Right ventricle myocardium inferior (tissue), 1 donor: ENCODE data around the gene CASP8AP2. TPM values are rescaled to one million over a fixed set of nuclear protein-coding genes. Genes with fewer than 3 reads are reported as not detected.
"Not testable (repeated sequence)": the region's sequence is repeated elsewhere in the genome, so short reads cannot be mapped to it uniquely, and the experiment has no call there.

Source experiments
- ATAC-seq: fragments of 200-7000 bp; cut with Tn5 transposase; one replicate; pipeline ENCODE4 v1.9.1; 2020; ENCODE audit warnings: mild to moderate bottlenecking, moderate library complexity
- DNase-seq: peaks from one replicate; pipeline ENCODE4 v3.0.0; 2021; ENCODE audit errors: missing footprints
- intact Hi-C: fragments of 100-400 bp; cut with DNase I; formaldehyde crosslinking; loops from one replicate; pipeline ENCODE4 v1.11.0; 2022
- long read RNA-seq: library from polyadenylated mRNA; unstranded; transcript quantifications from one replicate; pipeline ENCODE4 v2.0.0, GENCODE V29; 2021
- total RNA-seq: library from RNA; stranded (reverse); fragmentation: NEBNext Ultra II Directional; extraction: Animal tissue kit (Norgen Biotek cat#: 25700); gene quantifications from one replicate; pipeline ENCODE4 v1.2.1, GENCODE V29; 2021
- donor health status: DM: no; HTN: yes; CAD: no; lungs with severe emphysema.

Gene CASP8AP2
- 13.4 TPM for total RNA-seq
- long read RNA-seq, partial matches to known transcripts: 2 of 4 reads
- long read RNA-seq, other reads (novel, unspliced or antisense): 2 of 4 reads

DNA sequence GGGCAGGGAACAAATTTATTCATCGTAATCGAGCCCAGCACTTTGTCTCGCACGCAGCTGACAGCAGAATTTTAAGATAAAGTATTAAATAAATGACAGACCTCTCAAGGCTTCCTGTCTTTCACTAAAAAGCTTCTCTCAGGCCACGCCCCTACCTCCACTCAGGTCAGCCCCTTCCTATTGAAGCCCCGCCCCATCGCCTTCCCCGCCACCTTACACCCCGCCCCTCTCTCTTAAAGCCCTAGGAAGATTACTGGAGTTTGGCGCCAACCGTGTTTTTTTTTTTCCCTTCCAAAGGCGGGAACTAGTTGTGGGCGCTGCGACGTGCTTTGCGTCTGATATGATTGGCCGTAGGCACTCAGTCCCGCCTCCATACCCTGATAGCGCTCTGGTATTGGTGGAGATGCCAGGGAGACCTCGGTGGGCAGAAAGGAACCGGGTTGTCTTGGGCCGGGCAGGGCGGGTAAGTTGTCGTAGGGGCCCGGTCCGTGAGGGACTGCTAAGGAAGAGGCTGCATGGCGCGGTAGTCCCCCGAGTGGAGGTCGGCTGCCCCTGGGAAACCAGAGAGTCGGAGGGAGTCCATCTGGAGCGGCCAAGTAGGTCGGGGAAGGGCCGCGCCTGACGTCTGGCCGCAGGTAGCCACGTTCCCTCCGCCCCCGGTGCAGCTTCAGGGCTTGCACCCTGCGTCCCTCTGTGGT lies at the start of gene CASP8AP2:
CASP8AP2 (plus strand) TSS at position 409 of the 698 bp plus-strand sequence.
- intact Hi-C loops: loop anchor here (1.0 kb wide), 1 partner anchor 10 kb away; the partner anchor contains the start of gene MDN1
- DNase-seq: peak; percentile 96
- peak; percentile 99 for ATAC-seq

DNA sequence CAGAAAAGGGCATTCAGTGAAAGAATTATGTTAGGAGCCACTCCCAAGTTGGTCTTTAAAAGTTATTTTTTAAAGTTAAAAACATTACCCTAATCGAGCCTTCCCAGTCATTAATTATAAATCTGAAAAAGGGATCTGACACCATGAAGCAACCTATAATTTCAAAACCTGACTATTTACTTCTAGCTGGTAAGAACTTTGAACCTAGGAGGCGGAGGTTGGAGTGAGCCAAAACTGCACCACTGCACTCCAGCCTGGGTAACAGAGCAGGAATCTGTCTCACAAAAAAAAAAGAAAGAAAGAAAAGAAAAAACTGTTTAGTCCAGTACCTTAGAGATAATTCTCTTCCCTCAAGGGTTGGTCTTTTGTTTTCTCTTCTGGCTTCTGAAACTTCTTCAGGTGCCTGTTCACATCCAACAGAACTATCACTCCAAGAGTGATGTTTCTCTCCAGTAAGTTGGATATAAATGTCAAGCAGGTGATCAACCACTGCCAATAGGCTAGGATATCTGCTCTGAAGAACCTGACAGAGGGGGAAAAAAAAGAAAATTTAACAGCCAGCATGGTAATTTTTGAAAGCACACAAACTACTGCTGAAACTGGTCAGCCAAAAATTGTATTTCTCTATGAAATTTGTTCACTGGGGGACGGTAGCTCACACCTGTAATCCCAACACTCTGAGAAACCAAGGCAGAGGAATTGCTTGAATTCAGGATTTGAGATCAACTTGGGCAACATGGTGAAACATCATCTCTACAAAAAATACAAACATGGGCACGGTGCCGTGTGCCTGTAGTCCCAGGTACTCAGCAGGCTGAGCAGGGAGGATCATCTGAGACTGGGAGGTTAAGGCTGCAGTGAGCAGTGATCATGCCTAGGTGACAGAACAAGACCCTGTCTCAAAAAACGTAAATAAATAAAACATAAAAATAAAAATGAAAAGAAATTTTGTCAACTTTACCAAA lies 48.3 kb upstream of the CASP8AP2 start:
- ATAC-seq (no peak), DNase-seq (no peak)
- intact Hi-C loops: no loop called here

DNA sequence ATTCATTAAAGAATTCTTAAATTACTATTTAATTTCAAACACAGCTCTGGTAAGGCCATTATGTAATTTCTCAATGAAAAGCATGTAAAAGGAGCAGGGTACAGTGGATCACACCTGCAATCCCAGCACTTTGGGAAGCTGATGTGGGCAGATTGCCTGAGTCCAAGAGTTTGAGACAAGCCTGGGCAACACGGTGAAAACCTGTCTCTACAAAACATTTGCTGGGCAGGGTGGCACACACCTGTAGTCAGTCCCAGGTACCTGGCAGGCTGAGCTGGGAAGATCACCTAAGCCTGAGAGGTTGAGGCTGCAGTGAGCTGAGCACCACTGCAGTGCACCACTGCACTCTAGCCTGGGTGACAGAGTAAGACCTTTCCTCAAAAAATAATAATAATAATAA lies 47.5 kb upstream of the CASP8AP2 start:
- ATAC-seq: no peak
- intact Hi-C loops: no loop called here

DNA sequence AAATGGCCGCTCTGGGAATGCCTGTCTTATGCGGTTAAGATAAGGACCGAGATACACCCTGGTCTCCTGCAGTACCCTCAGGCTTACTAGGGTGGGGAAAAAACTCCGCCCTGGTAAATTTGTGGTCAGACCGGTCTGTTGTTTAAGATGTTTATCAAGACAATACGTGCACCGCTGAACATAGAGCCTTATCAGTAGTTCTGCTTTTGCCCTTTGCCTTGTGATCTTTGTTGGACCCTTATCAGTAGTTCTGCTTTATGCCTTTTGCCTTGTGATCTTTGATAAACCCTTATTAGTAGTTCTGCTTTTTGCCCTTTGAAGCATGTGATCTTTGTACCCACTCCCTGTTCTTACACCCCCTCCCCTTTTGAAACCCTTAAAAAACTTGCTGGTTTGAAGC lies 46.4 kb upstream of the CASP8AP2 start:
- intact Hi-C loops, DNase-seq, ATAC-seq: not testable (repeated sequence)

More for the DNA sequence above, 47.5 kb upstream of the CASP8AP2 start:
- no peak for DNase-seq

DNA sequence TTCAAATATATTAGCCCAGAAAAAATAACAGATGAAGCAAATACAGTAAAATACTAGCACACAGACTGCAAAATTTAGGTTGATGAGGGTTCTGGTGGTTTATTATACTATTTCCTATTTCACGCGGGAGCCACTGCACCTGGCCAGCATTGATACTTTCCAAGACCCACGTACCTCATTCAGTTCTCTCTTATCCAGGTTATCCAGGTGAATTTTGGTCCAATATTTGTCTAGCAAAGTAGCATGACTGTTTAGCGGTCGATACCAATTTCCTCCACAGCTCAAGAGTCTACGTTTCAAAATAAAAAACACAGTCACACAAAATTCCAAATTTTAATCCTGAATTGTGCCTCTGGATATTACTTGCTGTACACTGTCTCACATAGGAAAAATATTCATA lies 44.8 kb upstream of the CASP8AP2 start:
- no peak for ATAC-seq
- no peak for DNase-seq
- intact Hi-C loops: no loop called here

DNA sequence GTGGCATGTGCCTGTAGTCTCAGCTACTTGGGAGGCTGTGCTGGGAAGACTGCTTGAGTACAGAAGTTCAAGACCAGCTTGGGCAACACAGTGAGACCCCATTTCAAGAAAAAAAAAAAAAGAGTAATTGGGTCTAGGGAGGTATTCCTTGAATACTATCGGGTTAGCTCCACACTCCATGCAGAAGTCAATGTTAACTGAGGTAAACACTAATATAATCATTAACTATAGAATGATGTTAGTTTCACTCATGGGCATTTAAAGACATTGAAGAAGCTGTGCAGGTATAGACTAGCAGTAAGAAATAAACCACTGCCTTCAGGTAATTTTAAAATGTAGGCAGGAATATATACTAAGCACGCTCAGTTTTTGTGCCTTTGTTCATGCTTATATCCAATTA lies 42.7 kb upstream of the CASP8AP2 start:
- no peak for DNase-seq
- no peak for ATAC-seq
- intact Hi-C loops: no loop called here

DNA sequence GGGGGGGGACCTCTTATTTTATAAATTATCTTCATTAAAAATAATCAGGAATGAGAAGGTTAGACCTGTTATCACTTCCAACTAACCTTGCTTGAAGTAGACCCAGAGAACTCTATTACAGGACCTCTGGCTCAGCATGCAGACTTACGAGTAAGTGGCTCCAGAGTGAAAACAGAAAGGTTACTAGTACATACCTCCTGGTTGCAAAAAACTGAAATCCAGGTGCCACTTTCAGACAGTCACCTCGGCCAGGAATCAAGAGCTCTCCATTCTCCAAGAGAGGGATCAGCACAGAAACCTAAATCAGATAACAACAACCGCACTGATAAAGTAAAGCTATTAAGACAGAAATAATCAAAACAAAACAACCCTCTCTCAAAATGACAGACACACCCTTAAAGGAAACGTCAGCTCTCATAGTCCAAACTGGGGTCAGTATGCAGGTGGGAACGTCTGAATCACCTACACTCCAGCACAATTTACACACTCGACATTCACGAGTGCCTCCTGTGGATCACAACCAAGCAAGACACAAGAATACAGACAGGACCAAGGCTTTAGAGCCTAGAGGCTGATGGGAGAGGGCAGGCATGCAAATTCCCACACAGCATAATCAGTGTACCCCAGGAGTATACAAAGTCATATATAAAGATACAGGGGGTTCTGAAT lies 41.9 kb upstream of the CASP8AP2 start:
- intact Hi-C loops: no loop called here
- no peak for ATAC-seq

DNA sequence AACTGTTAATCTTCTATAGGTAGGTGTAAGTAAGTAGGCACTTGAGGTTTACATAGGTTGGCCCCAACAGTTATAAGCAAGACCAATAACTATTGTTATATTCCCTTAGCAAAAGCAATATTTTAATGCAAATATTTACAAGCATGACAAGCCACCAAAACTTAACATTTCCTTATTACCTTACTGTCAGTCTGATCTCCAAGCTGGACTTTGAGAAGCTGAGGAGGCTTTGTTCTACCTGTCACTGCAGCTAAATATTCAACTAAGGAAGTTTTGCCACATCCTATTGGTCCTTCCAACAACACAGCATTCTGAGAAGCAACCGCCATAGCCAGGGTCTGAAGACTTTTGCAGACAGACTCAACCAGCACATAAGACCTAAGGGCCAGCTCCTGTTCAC lies 39.7 kb upstream of the CASP8AP2 start:
- no peak for ATAC-seq
- intact Hi-C loops: no loop called here
- DNase-seq: no peak

More for the DNA sequence above, 41.9 kb upstream of the CASP8AP2 start:
- no peak for DNase-seq

DNA sequence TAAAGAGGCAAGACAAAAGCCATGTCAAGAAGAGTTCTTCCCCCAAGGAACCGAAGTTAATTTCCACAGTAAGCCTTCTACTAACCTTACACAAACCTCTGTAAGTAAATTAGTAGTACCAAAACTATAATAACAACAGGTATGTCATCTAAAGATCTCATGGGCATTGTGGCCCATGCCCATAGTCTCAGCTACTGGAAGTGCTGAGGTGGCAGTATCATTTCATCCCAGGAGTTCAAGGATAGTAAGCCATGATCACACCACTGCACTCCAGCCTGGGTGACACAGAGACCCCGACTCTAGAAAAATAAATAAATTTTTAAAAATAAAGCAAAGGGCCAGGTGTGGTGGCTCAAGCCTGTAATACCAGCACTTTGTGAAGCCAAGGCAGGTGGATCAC lies 39.3 kb upstream of the CASP8AP2 start:
- intact Hi-C loops: no loop called here
- DNase-seq (no peak), ATAC-seq (no peak)

DNA sequence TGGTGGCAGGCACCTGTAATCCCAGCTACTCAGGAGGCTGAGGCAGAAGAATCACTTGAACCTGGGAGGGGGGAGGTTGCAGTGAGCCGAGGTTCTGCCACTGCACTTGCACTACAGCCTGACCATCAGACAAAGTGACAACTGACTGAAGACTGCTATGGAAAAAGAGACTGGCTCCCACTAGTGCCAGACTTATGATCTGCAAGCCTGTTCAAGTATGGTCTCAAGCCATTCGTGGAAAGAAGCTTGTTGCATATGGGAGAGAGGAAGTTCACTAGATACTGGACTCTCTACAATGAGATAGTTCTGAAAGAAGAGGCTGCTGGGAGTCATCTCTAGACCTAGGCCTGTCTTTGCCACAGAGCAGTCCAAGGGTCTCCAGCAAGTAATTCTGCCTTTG lies 36.8 kb upstream of the CASP8AP2 start:
- DNase-seq (no peak), ATAC-seq (peak; percentile 34)
- intact Hi-C loops: no loop called here

DNA sequence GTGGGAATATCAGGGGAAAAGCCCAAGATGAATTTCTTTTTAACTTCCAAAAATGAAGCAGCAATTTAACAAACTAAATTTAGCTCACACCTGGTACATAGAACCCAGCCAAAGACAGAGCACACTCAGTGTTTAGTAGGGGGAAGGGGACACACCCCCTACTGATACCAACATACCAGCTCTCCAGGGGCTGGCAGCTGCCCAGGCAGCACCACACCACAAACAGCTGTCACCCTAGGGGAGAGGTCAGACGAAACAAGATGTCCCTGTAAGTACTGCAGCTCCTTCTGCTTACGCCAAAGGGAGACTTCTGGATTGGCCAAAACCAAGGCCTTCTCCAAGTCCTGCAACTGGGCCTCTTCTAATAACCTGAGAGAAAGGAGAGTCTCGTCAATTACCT lies 36.1 kb upstream of the CASP8AP2 start:
- ATAC-seq (peak; percentile 96), DNase-seq (peak; percentile 85)
- intact Hi-C loops: no loop called here

DNA sequence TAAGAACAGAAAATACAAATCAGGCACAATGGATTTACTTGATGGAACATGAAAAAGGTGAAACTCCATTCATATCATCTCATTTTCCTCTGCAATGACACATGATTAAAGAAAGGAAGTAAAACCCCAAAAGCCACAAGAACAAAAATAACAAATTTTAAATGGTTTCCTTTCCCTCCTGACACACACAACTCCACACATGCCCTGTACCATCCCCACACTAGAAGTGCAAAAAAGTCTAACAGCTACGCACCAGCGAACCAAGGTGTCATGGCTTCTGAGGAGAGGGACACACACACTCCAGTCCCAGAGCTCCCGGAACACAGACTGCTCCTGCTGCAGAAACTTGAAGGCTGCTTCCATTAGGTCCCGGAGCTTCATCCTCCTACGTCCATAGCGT lies 35.4 kb upstream of the CASP8AP2 start:
- intact Hi-C loops: no loop called here

DNA sequence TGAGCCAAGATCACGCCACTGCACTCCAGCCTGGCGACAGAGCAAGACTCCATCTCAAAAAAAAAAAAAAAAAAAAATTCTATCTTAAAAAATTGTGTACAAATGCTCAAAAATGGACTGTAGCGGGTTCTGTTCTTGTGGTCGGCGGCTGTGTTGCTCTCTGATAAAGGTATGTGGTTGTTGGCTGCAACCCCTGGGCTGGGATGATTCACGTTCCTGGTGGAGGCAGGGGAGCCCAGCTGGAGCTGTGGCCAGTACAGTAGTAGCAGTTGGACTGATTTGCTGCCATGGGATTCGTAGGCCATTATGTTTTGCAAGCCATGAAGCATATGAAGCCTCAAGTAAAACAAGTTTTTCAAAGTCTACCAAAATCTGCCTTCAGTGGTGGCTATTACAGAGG lies 32.4 kb upstream of the CASP8AP2 start:
- DNase-seq (no peak), ATAC-seq (no peak)
- intact Hi-C loops: no loop called here

More for the DNA sequence above, 35.4 kb upstream of the CASP8AP2 start:
- ATAC-seq: no peak
- DNase-seq: no peak

DNA sequence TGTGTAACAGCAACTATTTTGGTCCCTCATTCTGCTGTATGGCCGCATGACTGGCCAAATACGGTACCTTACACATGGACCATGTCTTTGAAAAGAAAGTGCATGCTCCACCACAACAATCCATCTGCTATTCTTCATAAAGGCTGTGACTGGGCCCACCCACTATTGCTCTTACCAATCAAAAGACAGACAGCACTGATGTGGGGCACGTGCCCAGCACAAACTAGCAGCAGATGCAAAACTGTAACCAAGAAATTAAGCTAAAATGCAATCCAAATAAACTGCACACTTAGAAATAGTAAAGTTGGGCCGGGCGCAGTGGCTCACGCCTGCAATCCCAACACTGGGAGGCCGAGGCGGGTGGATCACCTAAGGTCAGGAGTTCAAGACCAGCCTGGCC lies 30.6 kb upstream of the CASP8AP2 start:
- DNase-seq: no peak
- intact Hi-C loops: no loop called here
- no peak for ATAC-seq

DNA sequence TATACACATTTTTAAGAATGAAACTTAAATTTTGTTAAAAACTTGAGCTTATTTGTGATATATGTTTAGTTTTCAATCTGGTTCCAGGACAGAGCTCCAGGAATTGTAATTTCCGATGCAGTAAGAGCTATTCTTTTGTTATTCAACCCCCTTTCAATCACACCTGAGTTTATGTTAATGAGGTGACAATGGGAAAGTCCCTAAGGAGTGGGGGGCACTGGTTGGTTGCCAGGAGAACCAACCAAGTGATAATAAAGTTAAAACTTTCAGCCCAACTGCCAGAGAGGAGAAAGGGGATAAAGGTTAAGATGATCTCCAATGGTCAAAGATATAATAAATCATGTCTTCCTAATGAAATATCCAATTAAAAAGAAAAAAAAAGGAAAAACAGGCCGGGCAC lies 29.9 kb upstream of the CASP8AP2 start:
- DNase-seq: no peak
- intact Hi-C loops: no loop called here
- no peak for ATAC-seq

DNA sequence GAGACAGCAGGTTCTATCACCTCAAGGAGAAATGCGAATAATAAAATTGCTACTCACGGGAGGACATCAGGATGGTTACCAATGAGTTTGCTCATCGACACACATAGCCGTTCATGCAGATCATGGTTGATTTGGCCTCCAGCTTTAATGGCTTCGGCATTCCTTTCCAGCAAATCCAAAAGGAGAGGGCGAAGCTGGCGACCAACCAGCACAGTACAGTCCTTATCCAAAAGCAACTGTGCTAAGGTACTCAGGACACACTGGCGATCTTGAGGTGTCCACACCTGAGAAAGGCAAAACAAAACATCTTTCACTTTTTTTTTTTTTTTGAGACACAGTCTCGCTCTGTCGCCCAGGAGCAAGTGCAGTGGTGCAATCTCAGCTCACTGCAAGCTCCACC lies 26.4 kb upstream of the CASP8AP2 start:
- ATAC-seq (no peak), DNase-seq (no peak)
- intact Hi-C loops: no loop called here

DNA sequence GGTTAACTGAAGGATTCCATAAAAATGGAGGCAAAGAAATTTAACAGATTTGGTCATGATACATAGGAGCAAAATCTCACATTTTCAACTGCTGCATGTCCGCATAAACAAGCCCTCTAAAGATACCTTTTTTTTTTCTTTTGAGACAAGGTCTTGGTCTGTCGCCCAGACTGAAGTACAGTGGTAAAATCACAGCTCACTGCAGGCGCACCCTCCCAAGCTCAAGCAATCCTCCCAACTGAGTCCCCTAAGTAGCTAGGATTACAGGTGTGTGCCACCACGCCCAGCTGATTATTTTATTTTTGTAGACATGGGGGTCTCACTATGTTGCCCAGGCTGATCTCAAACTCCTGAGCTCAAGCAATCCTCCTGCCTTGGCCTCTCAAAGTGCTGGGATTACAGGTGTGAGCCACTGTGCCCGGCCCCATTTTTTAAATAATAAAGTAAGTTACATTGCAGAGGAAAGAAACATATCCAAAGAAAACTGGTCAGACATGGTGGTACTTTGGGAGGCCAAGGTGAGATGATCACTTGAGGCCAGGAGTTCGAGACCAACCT lies 23.8 kb upstream of the CASP8AP2 start:
- DNase-seq (no peak), ATAC-seq (no peak)
- intact Hi-C loops: no loop called here

DNA sequence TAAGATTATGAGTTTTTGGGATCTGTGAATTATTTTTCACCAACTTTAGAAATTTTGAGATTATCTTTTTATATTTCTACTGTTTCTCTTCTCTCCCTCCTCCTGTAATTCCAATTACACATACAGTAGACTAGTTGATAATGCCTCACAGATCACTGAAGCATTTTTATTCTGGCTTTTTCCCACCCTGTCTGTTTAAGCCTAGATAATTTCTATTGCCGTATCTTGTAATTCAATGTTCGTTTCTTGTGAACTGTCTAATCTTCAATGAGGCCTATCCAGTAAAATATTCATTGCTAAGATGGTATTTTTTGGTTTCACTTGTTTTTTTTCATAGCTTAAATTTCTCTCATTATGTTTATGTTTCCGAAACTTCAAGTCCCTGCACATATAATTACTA lies 22.1 kb upstream of the CASP8AP2 start:
- no peak for ATAC-seq
- intact Hi-C loops: no loop called here
- no peak for DNase-seq

DNA sequence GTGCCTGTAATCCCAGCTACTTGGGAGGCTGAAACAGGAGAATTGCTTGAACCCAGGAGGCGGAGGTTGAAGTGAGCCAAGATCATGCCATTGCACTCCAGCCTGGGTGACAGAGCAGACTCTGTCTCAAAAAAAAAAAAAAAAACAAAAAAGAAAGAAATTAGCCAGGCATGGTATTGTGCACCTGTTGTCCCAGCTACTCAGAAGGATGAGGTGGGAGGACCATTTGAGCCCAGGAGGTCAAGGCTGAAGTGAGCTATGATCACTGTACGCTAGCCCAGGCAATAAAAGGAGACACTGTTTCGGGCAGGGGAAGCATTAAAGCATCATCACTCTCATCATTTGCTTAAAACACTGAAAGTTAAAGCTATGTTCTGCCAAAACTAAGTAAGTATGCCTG lies 16.3 kb upstream of the CASP8AP2 start:
- intact Hi-C loops, DNase-seq, ATAC-seq: not testable (repeated sequence)
